Erythroblast (primary cell): Measurements from ENCODE around the gene INF2.

Source experiments
- GATA1 ChIP-seq: IDR thresholded peaks from 2 replicates; pipeline ENCODE4 v1.6.1; 2011; ENCODE audit warnings: low read depth, mild to moderate bottlenecking, control low read depth, low read length, moderate library complexity
- POLR2A ChIP-seq: IDR thresholded peaks from 2 replicates; pipeline ENCODE4 v1.6.1; 2011; ENCODE audit warnings: mild to moderate bottlenecking, low read length

DNA sequence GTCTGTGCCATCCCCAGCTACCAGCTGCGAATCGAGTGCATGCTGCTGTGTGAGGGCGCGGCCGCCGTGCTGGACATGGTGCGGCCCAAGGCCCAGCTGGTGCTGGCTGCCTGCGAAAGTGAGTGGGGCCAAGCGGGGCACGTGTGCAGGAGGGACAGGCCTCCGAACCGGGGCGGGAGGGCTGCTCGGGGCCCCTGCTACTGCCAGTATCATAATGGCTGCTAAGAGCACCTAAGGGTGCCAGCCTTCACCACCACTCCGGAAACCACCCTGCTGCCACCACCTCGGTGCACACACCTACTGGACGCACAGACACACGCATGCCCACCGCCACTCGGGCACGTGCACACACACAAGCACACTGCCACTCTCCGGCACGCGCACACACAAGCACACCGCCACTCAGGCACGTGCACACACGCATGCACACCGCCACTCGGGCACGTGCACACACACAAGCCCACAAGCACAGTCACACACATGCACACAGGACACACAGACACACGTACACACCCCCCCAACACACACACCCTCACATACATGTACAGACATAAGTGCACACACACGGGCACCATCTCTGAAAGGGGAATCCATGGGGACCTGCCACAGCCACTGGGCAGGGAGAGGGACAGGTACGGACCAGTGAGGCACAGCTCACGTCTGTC is 20.8 kb downstream of the INF2 start:
- TF ChIP-seq POLR2A, result no peak
- no peak for TF ChIP-seq GATA1
